HG03097 (cell line): ENCODE results near the gene AGBL4.

Source experiments
- ATAC-seq: cut with Tn5 transposase; IDR thresholded peaks from one replicate; pipeline ENCODE4 v1.9.1; 2021; ENCODE audit not compliant: unreplicated experiment, low FRiP score

AGBL4 gene

DNA sequence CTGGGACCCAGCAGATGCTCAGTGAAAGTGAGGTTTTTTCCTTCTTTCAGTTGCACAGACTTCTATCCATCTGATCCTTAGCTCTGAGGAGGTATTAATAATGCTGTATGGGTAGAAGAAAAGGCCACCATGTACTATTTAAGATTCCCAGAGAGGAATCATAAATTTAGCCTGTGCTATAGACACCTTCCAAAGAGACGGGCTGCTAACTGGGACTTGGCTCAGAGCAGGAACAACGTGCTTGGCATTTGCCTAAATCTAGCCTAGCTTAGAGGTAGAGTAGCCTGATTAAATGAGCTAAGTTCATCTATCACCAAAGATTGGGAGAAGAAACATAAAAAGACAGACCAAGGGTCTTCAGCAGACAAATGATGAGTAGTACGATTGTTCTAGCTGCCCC, 1070.1 kb downstream of the AGBL4 start:
- ATAC-seq = no peak

DNA sequence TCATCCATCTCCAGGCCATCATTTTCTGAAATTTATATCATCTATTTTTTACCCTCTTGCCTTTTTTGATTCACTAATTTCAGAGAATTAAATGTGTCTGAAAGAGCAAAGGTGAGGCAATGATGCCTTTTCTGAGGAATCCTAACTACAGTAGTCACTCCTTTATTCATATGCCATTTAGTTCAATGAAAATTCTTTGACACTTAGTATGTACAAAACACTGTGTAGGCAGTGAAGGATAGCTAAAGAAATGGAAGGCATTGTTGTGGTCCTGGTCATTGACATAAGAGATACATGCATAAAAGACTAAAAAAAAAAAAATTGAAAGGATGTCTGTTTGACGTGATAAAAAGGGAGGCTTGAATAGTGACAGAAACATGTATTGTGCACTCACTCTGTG, 1075.2 kb downstream of the AGBL4 start:
- no peak for ATAC-seq

DNA sequence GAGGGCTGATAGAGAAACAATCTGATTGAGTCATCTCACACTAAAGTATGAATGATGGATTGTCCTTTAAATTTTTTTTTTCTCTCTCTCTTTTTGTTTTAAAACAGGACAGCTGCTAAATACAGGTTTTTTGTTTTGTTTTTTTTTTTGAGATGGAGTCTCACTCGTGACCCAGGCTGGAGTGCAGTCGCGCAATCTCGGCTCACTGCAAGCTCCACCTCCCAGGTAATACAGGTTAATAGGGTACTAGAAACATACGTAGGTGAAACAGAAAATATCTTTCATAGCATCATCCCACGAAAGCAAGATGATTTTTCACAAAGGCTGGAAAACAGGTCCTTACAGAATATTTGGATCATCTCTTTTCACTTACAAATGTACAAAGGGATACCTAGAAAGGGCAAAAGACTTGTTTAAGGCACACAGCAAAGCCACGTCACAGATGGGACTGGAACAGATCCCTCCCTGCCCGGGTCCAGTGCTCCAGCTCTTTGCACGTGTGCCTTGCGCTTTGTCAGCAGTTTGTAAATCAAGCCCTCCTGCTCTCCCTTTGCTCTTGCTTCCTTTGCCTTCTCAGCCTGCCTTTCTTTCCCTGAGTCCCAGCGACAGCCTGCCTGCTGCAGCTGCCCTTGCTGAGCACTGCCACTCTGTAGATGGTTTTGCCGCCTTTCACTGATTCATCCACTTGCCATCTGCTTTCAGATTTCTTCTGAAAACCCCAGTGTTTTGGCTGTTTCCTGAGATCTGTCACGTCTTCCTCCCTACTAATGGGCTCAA, 1075.8 kb downstream of the AGBL4 start:
- ATAC-seq = no peak

DNA sequence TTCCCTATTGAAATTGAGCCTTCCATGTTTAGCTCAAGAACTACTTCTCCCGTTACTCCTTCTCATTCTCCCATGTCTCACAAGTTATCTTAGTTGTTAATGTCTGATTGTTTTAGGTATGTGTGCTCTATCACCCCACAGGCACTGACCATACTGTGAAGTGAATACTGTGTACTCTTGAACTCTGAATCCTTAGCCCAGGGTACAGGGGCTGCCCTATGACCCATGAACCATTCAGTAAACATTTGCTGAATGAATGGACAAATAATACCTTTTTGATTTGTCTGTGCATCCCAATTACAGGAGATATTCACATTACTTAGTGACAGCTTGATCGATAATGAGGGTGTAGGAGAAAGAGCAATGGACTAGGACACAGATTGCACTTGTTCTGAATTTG, 1077.7 kb downstream of the AGBL4 start:
- no peak for ATAC-seq

DNA sequence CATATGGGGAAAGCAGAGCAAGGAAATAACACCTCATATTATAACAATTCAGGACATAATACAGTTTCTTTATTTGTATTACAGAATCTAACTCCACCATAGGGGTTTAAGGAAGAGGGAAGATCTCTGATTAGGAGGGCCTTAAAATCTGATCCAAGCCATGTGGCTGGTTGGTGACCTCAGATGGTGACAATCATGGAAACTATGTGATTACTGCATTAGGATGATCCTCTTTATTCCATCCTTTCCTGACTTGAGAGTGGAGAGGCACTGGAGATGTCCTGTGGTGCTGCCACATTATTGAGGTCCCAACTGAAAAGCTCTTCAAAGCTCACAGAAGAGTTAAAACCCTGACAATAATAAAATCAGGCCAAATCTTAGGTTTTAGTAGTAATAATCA, 1078.9 kb downstream of the AGBL4 start:
- ATAC-seq = no peak

DNA sequence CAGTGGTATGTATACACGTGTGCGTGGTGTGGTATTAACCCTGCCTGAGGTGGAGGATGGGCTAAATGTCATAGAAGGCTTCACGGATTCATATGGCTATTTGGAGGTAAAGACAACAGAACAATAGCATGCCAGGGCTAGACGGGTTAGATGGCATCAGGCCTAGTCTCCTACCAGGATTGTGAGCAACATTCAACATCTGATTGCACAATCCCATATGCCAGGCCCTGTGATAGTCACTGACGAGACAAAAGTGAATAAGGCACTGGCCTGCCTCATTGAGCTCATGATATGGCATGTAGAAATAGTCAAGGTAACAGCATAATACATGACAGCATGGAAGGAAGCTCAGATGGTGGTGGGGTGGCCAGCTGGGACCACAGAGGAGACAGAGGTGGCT, 1079.9 kb downstream of the AGBL4 start:
- no peak for ATAC-seq

DNA sequence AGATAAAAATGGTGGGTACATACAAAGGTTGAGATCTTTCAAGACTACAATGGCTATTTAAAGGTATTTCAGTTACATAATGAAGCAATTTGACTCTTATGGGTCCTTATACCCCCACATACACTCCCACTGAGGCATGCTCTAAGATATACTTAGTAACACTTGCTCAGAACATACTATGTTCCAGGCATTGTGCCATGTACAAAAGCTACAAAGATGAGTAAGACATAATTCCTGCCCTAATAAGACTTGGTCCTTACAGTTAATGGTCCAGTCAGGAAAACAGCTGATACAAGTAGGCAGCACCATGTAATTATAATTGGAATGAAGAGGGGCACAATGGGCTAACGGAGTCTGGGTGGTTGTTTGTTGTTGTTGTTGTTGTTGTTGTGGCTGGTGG, 1080.4 kb downstream of the AGBL4 start:
- ATAC-seq = no peak

DNA sequence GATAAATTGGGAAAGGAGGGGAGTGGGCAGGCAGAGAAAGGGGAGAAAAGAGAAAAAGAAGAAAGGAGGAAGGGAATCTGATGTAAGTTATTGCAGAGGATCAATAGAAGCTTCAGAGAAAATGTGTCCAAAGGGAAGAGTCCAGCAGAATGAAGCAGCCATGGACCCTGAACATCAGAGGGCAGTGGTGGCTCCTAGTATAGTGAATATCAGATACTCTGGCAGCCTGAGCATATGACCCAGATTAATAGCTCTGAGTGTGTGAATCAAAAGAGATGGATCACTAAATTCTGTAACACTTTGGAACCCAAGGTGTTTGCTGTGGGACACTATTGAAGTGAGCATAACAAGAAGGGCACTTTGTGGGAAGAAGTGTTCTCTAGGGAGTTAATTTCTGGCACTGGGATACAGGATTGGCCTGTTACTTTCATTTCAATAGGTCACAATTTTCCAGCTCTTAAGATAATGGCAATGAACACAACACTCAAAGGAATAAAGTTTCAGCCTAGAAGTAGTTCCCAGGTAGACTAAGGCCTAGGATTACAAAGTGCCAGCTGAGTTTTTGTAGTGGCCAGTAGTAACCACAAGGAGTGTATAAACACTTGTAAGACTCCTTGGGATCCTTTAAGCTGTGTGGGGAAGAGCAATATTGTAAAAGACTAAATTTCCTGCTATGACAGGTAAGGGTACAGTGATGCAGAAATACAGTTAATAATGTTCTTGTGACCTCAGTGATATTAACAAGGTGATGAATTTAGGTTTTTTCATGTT, 1082.6 kb downstream of the AGBL4 start:
- ATAC-seq = no peak

DNA sequence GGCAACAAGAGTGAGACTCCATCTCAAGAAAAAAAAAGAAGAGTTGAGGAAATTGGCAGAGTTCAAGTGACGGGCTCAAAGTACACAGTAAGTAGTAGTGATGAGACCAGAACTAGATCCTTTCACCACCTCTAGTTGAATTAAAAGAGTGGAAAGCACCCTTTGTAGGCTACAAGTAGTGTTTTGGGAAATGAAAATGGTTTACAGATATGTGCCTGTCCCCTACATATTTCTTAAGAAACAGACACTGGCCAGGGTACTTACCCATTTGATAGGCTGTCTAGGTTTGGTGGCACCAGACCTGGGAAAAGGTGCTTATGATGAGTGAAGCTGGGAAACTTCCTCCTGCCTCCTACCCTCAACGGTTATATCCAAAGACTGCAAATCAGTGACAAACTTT, 1083.4 kb downstream of the AGBL4 start:
- no peak for ATAC-seq

DNA sequence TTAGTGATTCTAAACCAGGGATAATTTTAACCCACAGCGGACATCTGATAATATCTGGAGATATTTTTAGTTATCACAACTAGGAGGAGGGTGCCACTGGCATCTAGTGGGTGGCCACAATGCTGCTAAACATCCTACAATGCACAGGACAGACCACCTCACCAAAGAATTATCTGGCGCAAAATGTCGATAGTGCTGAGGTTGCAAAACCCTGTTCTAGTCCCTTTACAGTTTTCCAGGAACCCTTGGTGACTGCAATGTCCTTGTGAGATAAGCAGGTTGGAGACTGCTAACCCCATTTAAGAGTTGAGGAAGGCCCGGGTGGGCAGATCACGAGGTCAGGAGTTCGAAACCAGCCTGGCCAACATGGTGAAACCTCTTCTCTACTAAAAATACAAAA, 1083.9 kb downstream of the AGBL4 start:
- no peak for ATAC-seq

DNA sequence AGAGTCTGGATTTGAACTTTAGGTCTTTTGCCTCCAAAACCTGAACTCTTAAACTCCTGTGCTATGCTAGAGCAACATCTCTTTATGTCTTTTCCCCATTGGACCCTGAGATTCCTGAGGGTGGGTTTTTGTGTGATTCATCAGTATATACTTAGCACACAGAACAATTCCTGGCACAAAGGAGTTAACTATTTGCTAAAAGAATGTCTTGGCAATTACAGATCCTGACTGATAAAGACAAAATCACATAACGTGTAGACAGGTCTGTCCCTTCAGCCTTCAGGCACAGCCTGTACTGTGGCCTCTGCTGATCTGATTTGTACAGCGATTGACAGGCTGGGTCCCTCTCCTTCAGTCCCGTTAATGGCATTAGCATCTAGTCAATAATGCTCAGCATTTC, 1084.7 kb downstream of the AGBL4 start:
- ATAC-seq = no peak

DNA sequence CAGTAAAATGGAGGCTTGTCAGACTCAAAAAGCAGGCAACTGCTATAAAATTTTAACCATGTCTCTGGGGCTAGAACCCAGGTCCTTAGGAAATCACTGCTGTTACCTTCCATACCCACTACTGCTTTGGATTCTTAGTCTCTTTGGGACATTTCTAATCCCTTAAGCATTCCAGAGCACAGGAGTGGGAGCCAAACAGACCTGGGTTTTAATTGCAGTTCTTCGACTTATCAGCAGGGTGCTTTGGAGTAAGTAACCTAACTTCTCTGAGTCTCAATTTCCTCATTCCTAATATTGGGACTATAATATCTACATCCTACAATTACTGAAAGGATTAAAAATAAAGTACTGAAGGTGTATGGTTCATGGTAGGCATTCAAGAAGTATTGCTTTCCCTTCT, 1086.0 kb downstream of the AGBL4 start:
- ATAC-seq = no peak

DNA sequence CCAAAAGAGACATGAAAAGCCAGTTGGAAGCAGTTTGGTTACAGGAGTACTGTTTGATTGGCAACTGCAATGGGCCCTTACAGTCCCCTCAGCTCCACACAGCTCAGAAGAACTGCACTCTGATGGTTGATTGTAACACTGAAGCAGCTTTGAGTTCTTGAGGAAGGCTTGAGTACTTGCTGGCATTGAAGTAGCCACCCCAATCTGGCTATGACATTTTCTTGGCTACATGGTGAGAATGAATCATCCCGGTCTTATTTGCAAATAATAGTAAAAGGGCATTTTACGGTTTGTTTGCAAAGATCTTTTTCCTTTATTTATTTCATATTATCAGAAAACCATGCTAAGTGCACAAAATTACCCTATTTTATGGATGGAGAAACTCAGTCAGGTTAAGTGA, 1087.3 kb downstream of the AGBL4 start:
- no peak for ATAC-seq

DNA sequence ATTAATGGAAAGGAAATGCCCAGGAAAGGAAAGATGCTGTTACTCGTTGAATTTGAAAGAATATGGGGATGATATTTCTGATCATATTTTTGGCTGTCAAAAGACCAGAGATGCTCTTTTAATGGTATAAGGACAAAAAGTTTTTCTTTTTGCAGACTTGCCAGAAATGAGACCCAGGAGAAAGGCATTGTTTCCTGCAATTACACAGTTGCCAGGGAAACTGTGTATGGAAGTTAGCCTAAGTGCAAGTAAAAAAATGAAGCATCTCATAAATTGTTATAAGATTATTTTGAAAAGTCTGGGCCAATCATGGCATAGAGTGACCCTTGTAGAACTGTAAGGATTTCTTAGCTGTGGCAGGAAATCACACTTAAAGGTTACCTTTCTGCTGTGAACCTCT, 1091.4 kb downstream of the AGBL4 start:
- ATAC-seq = no peak

DNA sequence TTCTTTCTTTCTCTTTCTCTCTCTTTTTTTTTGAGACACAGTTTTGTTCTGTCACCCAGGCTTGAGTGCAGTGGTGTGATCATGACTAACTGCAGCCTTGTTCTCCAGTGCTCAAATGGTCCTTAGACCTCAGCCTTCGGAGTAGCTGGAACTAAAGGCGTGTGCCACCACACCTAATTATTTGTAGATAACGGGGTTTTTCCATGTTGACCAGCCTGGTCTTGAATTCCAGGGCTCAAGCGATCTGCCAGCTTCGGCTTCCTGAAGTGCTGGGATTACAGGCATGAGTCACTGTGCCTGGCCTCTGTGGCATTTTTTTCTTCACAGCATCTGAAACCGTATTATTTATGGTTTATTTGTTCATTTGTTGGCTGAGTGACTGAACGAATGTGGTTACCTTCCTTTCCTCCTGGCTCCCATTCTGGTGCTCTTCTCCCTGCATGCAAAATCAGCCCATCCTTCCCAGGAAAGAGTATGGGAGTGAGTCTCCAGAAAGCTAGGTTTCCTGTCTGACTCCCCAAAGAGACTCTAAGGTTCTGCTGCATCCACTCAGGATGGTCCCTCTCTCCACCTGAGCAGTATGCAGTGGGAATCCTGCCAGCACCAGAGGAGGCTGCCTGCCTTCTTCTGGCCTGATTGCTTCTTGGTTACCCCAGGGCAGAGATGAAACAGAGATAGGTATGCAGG, 1092.1 kb downstream of the AGBL4 start:
- no peak for ATAC-seq

DNA sequence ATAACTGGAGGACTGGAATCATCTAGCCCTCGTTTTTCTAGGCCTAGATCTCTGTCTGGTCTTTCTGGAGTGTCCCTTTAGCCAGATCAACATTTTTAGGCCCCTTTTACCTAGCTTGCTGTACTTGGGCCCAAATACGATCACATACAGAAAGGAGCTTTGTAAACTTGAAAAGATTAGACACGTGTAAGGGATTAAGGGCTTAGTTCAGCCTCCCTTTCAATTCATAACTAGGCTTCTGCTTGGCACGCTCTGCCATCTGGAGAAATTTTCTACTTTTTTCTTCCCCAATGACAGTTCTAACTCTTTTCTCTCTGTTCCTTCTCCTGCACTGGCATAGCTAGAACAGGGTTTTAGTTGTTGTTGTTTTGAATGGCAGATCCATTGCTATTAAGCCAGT, 1093.7 kb downstream of the AGBL4 start:
- ATAC-seq = no peak

DNA sequence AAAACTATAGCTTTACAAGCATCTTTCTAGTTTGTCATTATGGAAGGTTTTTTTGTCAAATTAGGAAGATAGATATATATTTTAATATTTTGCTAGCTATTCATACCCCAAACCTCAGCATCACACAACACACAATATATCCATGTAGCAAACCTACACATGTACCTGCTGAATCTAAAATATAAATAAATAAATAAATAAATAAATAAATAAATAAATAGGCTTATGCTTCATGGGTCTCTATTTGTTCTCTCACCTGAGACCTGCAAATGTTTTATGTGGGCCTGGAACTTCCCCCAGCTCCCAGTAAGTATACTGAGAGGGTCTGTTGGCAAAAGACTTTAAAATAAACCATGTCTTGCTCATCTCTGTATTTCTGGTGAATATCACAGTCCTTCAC, 1099.7 kb downstream of the AGBL4 start:
- no peak for ATAC-seq

DNA sequence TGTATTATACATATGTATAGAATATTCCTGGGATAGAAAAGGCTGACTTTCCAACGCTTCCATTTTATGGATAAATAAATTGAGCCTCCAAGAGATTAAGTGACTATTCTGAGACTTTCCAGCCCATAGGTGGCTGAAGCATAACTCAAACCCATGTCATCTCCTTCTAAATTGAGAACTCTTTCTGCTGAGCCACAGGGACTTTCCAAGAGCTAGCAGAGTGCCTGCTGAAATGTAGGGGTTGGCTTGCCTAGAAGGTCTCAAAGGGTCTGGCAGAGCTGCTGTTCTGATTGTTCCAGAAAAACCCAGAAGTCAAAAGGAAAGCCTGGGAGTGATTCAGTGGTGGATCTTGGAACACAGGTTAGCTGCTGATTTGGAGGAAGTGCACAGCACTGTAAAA, 1100.6 kb downstream of the AGBL4 start:
- no peak for ATAC-seq

DNA sequence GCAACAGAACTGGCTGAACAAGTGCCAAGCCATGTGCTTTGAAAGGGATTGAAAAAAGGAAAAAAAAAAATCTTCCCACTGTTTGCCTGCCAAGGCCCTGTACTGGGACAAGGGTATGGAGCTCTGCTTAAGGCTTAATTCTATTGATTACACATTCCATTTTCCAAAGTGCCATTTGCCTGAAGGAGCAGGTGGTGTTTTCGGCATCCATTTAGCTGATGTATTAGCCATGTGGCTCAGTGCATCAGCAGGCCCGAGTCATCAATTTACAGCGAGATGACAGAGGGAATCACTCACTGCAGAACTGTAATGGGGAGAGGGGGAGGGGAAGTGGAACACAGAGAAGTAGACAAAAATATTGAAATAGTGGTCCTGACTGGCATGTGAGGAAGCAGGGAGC, 1102.9 kb downstream of the AGBL4 start:
- no peak for ATAC-seq

DNA sequence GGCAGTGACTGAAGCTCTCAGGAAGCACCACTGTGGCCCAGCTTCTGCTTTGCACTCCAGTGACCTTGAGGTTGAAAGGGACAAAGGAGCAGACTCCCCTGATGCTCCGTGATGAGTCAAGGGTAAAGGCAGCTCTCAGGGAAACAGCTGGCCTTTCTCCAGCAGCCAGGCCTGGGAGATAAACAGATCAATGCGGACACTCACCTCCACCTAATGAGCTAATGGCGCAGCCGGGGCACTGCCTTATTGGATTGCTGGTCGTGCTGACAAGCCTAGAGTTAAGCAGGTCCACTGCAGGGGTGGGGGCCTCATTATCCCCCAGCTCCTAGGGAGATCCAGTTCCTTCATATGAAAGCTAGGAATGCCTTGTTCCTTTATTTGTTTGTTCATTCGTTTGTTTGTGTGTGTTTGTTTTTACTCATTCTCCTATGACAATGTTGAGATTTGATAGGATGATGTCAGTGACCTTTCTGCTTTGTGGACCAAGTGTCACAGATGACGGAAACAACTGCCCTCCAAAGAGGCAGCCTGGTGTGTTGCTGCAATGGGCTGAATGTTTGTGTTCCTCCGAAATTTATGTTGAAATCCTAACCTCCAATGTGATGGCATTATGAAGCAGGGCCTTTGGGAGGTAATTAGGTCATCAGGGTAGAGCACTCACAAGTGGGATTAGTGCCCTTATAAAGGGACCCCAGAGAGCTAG, 1105.7 kb downstream of the AGBL4 start:
- ATAC-seq = no peak

DNA sequence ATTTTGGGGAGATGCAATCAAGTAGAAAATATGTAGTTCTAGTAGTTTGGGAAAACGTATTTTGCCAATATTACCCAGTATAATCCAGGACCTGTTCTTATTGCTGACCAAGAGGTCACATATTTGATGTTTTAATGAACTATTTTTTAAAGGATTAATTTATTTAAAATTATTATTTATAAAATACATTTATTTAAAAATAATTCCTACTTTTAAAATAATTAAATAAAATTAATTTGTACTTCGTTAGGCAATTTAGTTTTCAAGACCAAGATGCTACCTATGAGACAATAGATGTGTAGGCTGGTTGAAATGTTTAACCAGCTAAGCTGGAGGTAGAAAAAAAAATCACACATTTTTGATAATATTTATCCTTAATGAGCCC, 1106.7 kb downstream of the AGBL4 start:
- no peak for ATAC-seq
